Omental fat pad (tissue), 4 donors: ENCODE data around the gene NCBP2L. TPM values are rescaled to one million over a fixed set of nuclear protein-coding genes. Genes with fewer than 3 reads are reported as not detected.

Source experiments
- ATAC-seq: fragments of 150-250 bp; one replicate; pipeline ENCODE4 v1.9.1; 2016; ENCODE audit warnings: mild to moderate bottlenecking, moderate library complexity; ENCODE audit not compliant: low FRiP score
- DNase-seq: peaks from one replicate; pipeline ENCODE4 v3.0.0-alpha.2; 2019; ENCODE audit warnings: low spot score
- CTCF ChIP-seq, 3 donors: fragments of 450-650 bp; IDR thresholded peaks; one replicate each; pipeline ENCODE4 v1.5.1; 2016 to 2017; ENCODE audit warnings: antibody characterized with exemption in 3 of 3, mild to moderate bottlenecking in 3 of 3, moderate library complexity in 2 of 3
- total RNA-seq, 4 donors: library from RNA; depleted of rRNA; stranded (reverse); fragments of >200 nt; gene quantifications; one replicate each; pipeline ENCODE4 v1.1.0, GENCODE V29; 2016

NCBP2L gene
- total RNA-seq, 4 donors from 2014 or later, result 0.47 TPM; not detected in 3

DNA sequence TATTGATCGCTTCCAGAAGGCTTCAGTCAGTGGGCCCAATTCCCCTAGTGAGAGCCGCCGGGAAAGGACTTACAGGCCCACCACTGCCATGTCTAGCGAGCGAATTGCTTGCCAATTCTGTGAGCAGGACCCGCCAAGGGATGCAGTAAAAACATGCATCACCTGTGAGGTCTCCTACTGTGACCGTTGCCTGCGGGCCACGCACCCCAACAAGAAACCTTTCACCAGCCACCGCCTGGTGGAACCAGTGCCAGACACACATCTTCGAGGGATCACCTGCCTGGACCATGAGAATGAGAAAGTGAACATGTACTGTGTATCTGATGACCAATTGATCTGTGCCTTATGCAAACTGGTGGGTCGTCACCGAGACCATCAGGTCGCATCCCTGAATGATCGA, 63.4 kb downstream of the NCBP2L start:
- no peak for ATAC-seq
- TF ChIP-seq CTCF (IDR thresholded peaks at IDR 0.05), result no peak
- no peak for DNase-seq

DNA sequence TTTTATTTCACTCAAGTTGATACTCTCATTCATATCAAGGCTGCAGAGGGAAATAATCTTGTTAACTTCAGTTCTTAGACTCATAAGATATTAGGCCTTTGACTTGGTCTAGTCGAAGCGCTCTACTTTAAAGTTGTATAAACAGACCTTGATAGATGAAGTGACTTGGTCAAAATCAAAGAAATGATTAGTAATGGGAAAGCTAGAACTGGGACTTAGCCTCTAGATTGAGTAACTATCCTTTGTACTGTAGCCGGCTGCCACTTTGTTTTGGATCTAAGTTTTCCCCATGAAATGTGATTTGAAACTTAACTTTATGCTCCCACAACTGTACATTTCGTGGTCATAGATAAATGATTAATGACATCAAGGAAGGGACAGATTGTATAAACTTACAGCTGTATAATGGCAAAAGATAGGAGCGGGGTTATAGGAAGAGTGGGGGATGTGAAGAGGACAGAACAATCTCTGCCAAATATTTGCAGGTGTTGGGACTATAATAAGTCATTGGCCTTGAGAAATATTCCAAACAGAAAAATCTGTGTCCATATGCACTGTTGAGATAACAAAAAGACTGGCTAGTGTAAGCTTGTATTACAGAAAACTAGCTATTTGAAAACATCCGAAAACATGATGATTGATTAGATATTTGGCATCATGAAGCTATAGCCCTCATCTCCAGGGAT, 65.3 kb downstream of the NCBP2L start:
- no peak for TF ChIP-seq CTCF (IDR thresholded peaks at IDR 0.05)
- ATAC-seq (no peak), DNase-seq (no peak)

Other genes with a start within 250 kb of the NCBP2L start
- gene PRPS1, start 149.2 kb upstream of the NCBP2L start, total RNA-seq, result 10 to 100 TPM; 16.4 to 43.6 (median 24.8) TPM
- gene TSC22D3, start 1.9 kb upstream of the NCBP2L start, total RNA-seq, result 100 to 1,000 TPM; 316 to 869 (median 357) TPM
- 10 to 100 TPM; 18.7 to 37.9 (median 26.5) TPM for gene MID2, start 48.1 kb downstream of the NCBP2L start, total RNA-seq
- not detected for gene TEX13B, start 204.6 kb downstream of the NCBP2L start, total RNA-seq